Endothelial cell of umbilical vein (primary cell): ENCODE measurements around the gene SLC29A3. TPM values are rescaled to one million over a fixed set of nuclear protein-coding genes. Genes with fewer than 3 reads are reported as not detected.

ENCODE experiments used
- BruUV-seq: library from RNA; stranded (reverse); fragments of 400-500 nt; replicated peaks from 2 replicates; lab custom pipeline; 2021; lab: Mats Ljungman, UMichigan
- CTCF ChIA-PET: fragments of 300-600, 350-600 bp; sonication (Branson Sonifier 250); formaldehyde crosslinking; loops from one replicate; lab custom pipeline; 2021; ENCODE audit warnings: antibody characterized with exemption, inconsistent platforms; lab: Charles Lee
- POLR2A ChIA-PET: fragments of 300-600, 350-600 bp; sonication (Branson Sonifier 250); formaldehyde crosslinking; loops from one replicate; lab custom pipeline; 2021; ENCODE audit warnings: antibody characterized with exemption, inconsistent platforms; lab: Charles Lee
- DNase-seq: peaks from one replicate; pipeline ENCODE4 v3.0.0-alpha.2; 2011; ENCODE audit warnings: low read depth, low spot score
- FAIRE-seq: peaks from 2 replicates; lab custom pipeline; 2011; peaks lifted over from hg19 to GRCh38; lab: Jason Lieb, UNC
- H2AFZ ChIP-seq: 2 replicates; pipeline ENCODE4 v1.6.0; 2012; ENCODE audit warnings: low read depth, low read length, control low read depth, inconsistent platforms
- H3K27ac ChIP-seq: 2 replicates; pipeline ENCODE4 v1.5.1; 2011; ENCODE audit warnings: low read depth, mild to moderate bottlenecking, control low read depth, low read length, moderate library complexity; ENCODE audit not compliant: insufficient read depth
- H3K27me3 ChIP-seq, 2 experiments: 2 replicates each; pipeline versions ENCODE4 v1.6.0 to v1.6.1; 2011; ENCODE audit warnings: low read length in 2 of 2, mixed read lengths in 1 of 2; ENCODE audit not compliant: control insufficient read depth in 2 of 2, insufficient read depth in 2 of 2
- H3K36me3 ChIP-seq, 2 experiments: 2 replicates in 1 of 2; 3 replicates in 1 of 2; pipeline ENCODE4 v1.5.1; 2011; ENCODE audit warnings: low read length in 2 of 2, mild to moderate bottlenecking in 1 of 2, moderate library complexity in 1 of 2; ENCODE audit not compliant: control insufficient read depth in 2 of 2, insufficient read depth in 2 of 2; ENCODE audit errors: extremely low read depth in 1 of 2
- H3K4me1 ChIP-seq: 3 replicates; pipeline ENCODE4 v1.5.1; 2011; ENCODE audit warnings: mild to moderate bottlenecking, low read length; ENCODE audit not compliant: control insufficient read depth, insufficient read depth; ENCODE audit errors: extremely low read depth
- H3K4me2 ChIP-seq: 2 replicates; pipeline ENCODE4 v1.6.1; 2011; ENCODE audit warnings: low read length, control low read depth, mixed read lengths; ENCODE audit not compliant: insufficient read depth
- H3K4me3 ChIP-seq, 3 experiments: fragments of 200-600 bp in 1 of 3; sonication (generic), shearing (Covaris generic) in 1 of 3; replicated peaks in 1 of 3; 2 replicates each; pipeline ENCODE4 v1.5.1; 2011 to 2016; ENCODE audit warnings: control low read depth in 3 of 3, low read length in 3 of 3, mild to moderate bottlenecking in 2 of 3, inconsistent platforms in 1 of 3, low read depth in 1 of 3, moderate library complexity in 1 of 3; ENCODE audit not compliant: insufficient read depth in 1 of 3
- H3K79me2 ChIP-seq: 2 replicates; pipeline ENCODE4 v1.6.0; 2012; ENCODE audit warnings: low read length, inconsistent platforms; ENCODE audit not compliant: control insufficient read depth, insufficient read depth
- H3K9ac ChIP-seq: replicated peaks from 2 replicates; pipeline ENCODE3; 2011; ENCODE audit warnings: low read length, control low read depth; ENCODE audit not compliant: insufficient read depth; ENCODE audit errors: extremely low read depth
- H3K9me1 ChIP-seq: replicated peaks from 3 replicates; pipeline ENCODE4 v1.6.0; 2011; ENCODE audit warnings: mild to moderate bottlenecking, low read length; ENCODE audit not compliant: control insufficient read depth, insufficient read depth; ENCODE audit errors: extremely low read depth
- H3K9me3 ChIP-seq: replicated peaks from 2 replicates; pipeline ENCODE4 v1.5.1; 2012; ENCODE audit warnings: low read length, inconsistent platforms; ENCODE audit not compliant: control insufficient read depth, insufficient read depth
- H4K20me1 ChIP-seq: replicated peaks from 2 replicates; pipeline ENCODE3; 2011; ENCODE audit warnings: mild to moderate bottlenecking, low read length; ENCODE audit not compliant: control insufficient read depth, insufficient read depth; ENCODE audit errors: extremely low read depth
- CTCF ChIP-seq, 2 donors: IDR thresholded peaks; 1 replicate in 1 of 2; 2 replicates in 1 of 2; pipeline ENCODE4 v1.5.1; 2011; ENCODE audit warnings: low read length in 2 of 2, mild to moderate bottlenecking in 2 of 2, moderate library complexity in 2 of 2, control low read depth in 1 of 2, inconsistent platforms in 1 of 2, low read depth in 1 of 2; ENCODE audit not compliant: insufficient read depth in 1 of 2; ENCODE audit errors: extremely low read depth in 1 of 2
- EZH2 ChIP-seq: IDR thresholded peaks from 2 replicates; pipeline ENCODE4 v1.6.1; 2012; ENCODE audit warnings: borderline replicate concordance, low read depth, mild to moderate bottlenecking, moderate library complexity, low read length, inconsistent platforms; ENCODE audit not compliant: severe bottlenecking
- FOS ChIP-seq: IDR thresholded peaks from 2 replicates; pipeline ENCODE4 v1.6.1; 2011; ENCODE audit warnings: mild to moderate bottlenecking, low read length, moderate library complexity, borderline replicate concordance; ENCODE audit not compliant: insufficient read depth
- GATA2 ChIP-seq: IDR thresholded peaks from 2 replicates; pipeline ENCODE4 v1.7.0; 2011; ENCODE audit warnings: low read depth, mild to moderate bottlenecking, moderate library complexity, mixed read lengths, low read length; ENCODE audit not compliant: insufficient read length, insufficient read depth
- JUN ChIP-seq: IDR thresholded peaks from 2 replicates; pipeline ENCODE4 v1.6.1; 2011; ENCODE audit warnings: borderline replicate concordance, low read depth; ENCODE audit not compliant: insufficient read length, insufficient read depth
- MAX ChIP-seq: IDR thresholded peaks from 2 replicates; pipeline ENCODE4 v1.6.1; 2011; ENCODE audit not compliant: insufficient read depth, insufficient read length
- MYC ChIP-seq: IDR thresholded peaks from one replicate; pipeline ENCODE4 v1.6.1; 2011; ENCODE audit warnings: mild to moderate bottlenecking, low read depth, low read length
- POLR2A ChIP-seq: IDR thresholded peaks from 2 replicates; pipeline ENCODE4 v1.6.1; 2012; ENCODE audit warnings: low read depth, mild to moderate bottlenecking, control low read depth, low read length
- POLR2AphosphoS5 ChIP-seq: IDR thresholded peaks from 2 replicates; pipeline ENCODE4 v1.6.1; 2012; ENCODE audit warnings: low read depth, mild to moderate bottlenecking, control low read depth, low read length, moderate library complexity; ENCODE audit not compliant: insufficient read depth
- dilution Hi-C: fragments of 300-500 bp; cut with MboI; formaldehyde crosslinking; loops from one replicate; pipeline ENCODE4 v1.15.0; 2019; ENCODE audit warnings: low sequenced_read_pairs; ENCODE audit not compliant: extremely low pct_ligation_motif_present
- intact Hi-C: fragments of 100-400 bp; cut with micrococcal nuclease; formaldehyde crosslinking; loops from one replicate; pipeline ENCODE4 v1.10.0; 2022
- polyA plus RNA-seq, 4 experiments: library from polyadenylated mRNA; depleted of rRNA in 3 of 4; stranded (reverse) in 3 of 4; unstranded in 1 of 4; fragments of >200 nt; gene quantifications; 2 replicates each; pipeline versions ENCODE4 v1.2.1 to v1.2.3, GENCODE V29; 2011 to 2012; ENCODE audit warnings: missing spikeins in 1 of 4
- total RNA-seq: library from RNA; stranded (reverse); gene quantifications from 2 replicates; pipeline ENCODE4 v1.2.3, GENCODE V29; 2021

Gene SLC29A3
- total and polyA plus RNA-seq, 2 donors (not counting 3 experiments of a cell fraction or from before 2014, with no cell fraction given), result 5.0 to 9.1 TPM

- no TSS peak for BruUV-seq
- dilution Hi-C loops (no loop called here), intact Hi-C loops (no loop called here)
- Histone ChIP-seq H4K20me1 (no peaks in the 10 kb centered on the region), H3K9ac (no peak overlapping the region), H3K4me2 (no peak overlapping the region), H3K9me3 (no peaks in the 10 kb centered on the region), H2AFZ (no peak overlapping the region), H3K9me1 (no peaks in the 10 kb centered on the region), H3K4me1 (peaks cover 10% of the 10 kb centered on the region), H3K79me2 (no peaks in the 10 kb centered on the region), H3K4me3 (no peak overlapping the region), H3K27ac (no peak overlapping the region), H3K27me3 (peaks cover 0 to 20% of the 10 kb centered on the region in 2 experiments), H3K36me3 (no peaks in the 10 kb centered on the region)
- ChIA-PET CTCF (interaction anchor here (0.8 to 2.0 kb wide), 2 partner anchors 12 to 16 kb away, joined by 3 to 5 read pairs; no protein-coding TSS in a partner anchor), POLR2A (no interaction called here)
- DNase-seq, result no peak
- TF ChIP-seq JUN (no peak), POLR2AphosphoS5 (no peak), FOS (no peak), CTCF (IDR thresholded peaks at IDR 0.05; ENCODE audit: extremely low read depth in 1 of 2, insufficient read depth in 1 of 2, low read depth in 1 of 2, low read length in 2 of 2) (no peak), EZH2 (no peak), GATA2 (no peak), MYC (no peak), POLR2A (no peak), MAX (no peak)
- no peak for FAIRE-seq
Observed at GRCh38 chr10:71368643-71369042, 49.6 kb downstream of the SLC29A3 start.
